H1 (cell line): ENCODE measurements around the gene MBLAC2. TPM values are rescaled to one million over a fixed set of nuclear protein-coding genes. Genes with fewer than 3 reads are reported as not detected.

ENCODE experiments used
- ASH2L ChIP-seq: fragments of 200-600, 300-600 bp; sonication (generic); IDR thresholded peaks from one replicate; pipeline ENCODE4 v1.7.1; 2017; ENCODE audit warnings: low read length
- CHD1 ChIP-seq: IDR thresholded peaks from 2 replicates; pipeline ENCODE4 v1.6.1; 2012; ENCODE audit warnings: low read depth, low read length, improper control_type of control experiment
- EGR1 ChIP-seq: IDR thresholded peaks from 2 replicates; pipeline ENCODE4 v1.6.1; 2011; ENCODE audit warnings: low read depth, low read length, borderline replicate concordance
- polyA plus RNA-seq, 7 experiments: library from polyadenylated mRNA; depleted of rRNA in 3 of 7; stranded (reverse) in 5 of 7; unstranded in 2 of 7; fragments of >200 nt in 5 of 7; fragments of 200-250 nt in 2 of 7; gene quantifications; 1 replicate in 5 of 7; 2 replicates in 1 of 7; 4 replicates in 1 of 7; pipeline versions ENCODE4 v1.2.1 to v1.2.3, GENCODE V29; 2011 to 2013; ENCODE audit warnings: missing spikeins in 2 of 7, mixed read lengths in 2 of 7
- total RNA-seq: library from RNA; stranded (reverse); fragmentation: NEBNext Ultra II Directional; extraction: Animal tissue kit (Norgen Biotek cat#: 25700); gene quantifications from 2 replicates; pipeline ENCODE4 v1.2.1, GENCODE V29; 2021

Gene MBLAC2
- total and polyA plus RNA-seq, 2 of the 8 experiments (the other 6 are each of a cell fraction or from before 2014, with no cell fraction given): 2.8 to 6.7 TPM

DNA sequence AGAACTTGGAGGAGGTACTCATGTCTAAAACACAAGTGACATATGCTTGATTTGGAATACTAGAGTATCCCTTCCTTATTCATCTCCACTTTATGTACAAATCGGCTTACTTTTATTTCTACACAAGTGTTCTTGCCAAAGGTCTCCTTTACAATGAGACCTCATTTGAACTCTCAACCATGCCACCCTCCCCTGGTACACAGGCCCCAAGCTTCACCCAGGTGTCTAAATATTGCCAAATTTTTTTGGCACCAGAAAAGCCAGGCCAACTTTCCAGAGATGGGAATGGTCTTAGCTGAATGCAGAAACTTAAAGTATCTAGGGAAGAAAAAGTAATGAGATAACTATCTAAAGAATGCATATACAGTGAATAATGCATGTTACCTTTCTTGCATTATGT is 35.9 kb upstream of the MBLAC2 start (continued):
- TF ChIP-seq EGR1 (no peak), ASH2L (no peak), CHD1 (no peak)
- TF ChIP-seq, all 59 proteins: peak for 0
